NT2/D1 (cell line): ENCODE measurements around the gene HTT-AS.

Experiments used
- DNase-seq: peaks from one replicate; pipeline ENCODE4 v3.0.0-alpha.2; 2011; ENCODE audit warnings: low read depth, low spot score
- H3K27me3 ChIP-seq: 2 replicates; pipeline ENCODE4 v1.6.0; 2011; ENCODE audit warnings: mild to moderate bottlenecking; ENCODE audit not compliant: insufficient read length, insufficient read depth
- H3K36me3 ChIP-seq: 2 replicates; pipeline ENCODE4 v1.6.1; 2011; ENCODE audit warnings: mild to moderate bottlenecking, low read length, mixed read lengths; ENCODE audit not compliant: insufficient read depth, insufficient read length
- H3K4me1 ChIP-seq: 2 replicates; pipeline ENCODE4 v1.5.1; 2011; ENCODE audit not compliant: insufficient read depth, insufficient read length
- H3K4me3 ChIP-seq: 2 replicates; pipeline ENCODE4 v1.5.1; 2011; ENCODE audit warnings: low read depth; ENCODE audit not compliant: insufficient read length
- H3K9ac ChIP-seq: 2 replicates; pipeline ENCODE4 v1.6.0; 2011; ENCODE audit warnings: low read depth; ENCODE audit not compliant: insufficient read length
- H3K9me3 ChIP-seq: 2 replicates; pipeline ENCODE4 v1.5.1; 2011; ENCODE audit warnings: mild to moderate bottlenecking, low read length; ENCODE audit not compliant: insufficient read depth
- SUZ12 ChIP-seq: IDR thresholded peaks from 2 replicates; pipeline ENCODE4 v1.6.1; 2011; ENCODE audit not compliant: insufficient read length, insufficient read depth; ENCODE audit errors: extremely low read depth
- YY1 ChIP-seq: IDR thresholded peaks from 2 replicates; pipeline ENCODE4 v1.6.1; 2011; ENCODE audit not compliant: insufficient read length, insufficient read depth
- ZNF274 ChIP-seq: IDR thresholded peaks from 2 replicates; pipeline ENCODE4 v1.6.1; 2011; ENCODE audit warnings: mild to moderate bottlenecking, low read depth, low read length

Gene HTT-AS

DNA sequence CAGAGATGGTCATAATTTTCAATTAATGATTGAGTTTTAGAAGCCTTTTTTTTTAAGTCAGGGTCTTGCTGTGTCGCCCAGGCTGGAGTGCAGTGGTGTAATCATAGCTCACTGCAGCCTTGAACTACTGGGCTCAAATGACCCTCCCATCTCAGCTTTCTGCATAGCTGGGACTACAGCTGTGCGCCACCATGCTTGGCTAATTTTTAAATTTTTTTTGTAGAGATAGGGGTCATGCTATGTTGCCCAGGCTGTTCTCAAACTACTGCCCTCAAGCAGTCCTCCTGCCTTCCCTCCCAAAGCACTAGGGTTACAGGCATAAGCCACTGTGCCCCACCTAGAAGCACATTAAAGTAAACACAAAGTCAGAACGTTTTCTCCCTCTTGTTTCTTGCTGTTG, 51.7 kb downstream of the HTT-AS start:
- Histone ChIP-seq H3K9me3 (peaks cover 10% of the 10 kb centered on the region), H3K4me3 (no peak overlapping the region), H3K36me3 (no peaks in the 10 kb centered on the region), H3K27me3 (no peaks in the 10 kb centered on the region), H3K4me1 (no peaks in the 10 kb centered on the region), H3K9ac (no peak overlapping the region)
- TF ChIP-seq ZNF274: no peak
- no peak for TF ChIP-seq YY1
- no peak for TF ChIP-seq SUZ12
- DNase-seq: no peak

DNA sequence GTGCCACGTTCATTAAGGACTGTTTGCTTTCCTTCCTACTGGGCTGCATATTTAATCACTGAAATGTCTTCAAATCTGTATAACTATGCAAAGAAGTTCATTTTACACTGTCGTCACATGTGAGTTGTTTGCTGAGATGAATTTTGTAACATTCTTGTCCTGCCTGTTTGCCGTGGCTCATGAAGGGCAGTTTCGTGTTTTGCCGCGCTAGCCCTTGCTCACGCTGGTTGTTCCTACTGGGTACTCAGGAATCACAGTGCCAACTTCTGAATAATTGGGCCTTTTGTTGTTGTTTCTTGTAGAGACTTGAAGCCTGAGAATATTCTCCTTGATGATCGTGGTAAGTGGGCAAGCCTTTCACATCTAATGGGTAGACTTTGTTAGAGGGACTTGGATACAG, 52.2 kb downstream of the HTT-AS start:
- Histone ChIP-seq H3K9me3 (peaks cover 10% of the 10 kb centered on the region), H3K4me1 (no peaks in the 10 kb centered on the region), H3K36me3 (no peaks in the 10 kb centered on the region), H3K27me3 (no peaks in the 10 kb centered on the region), H3K4me3 (no peak overlapping the region), H3K9ac (no peak overlapping the region)
- TF ChIP-seq ZNF274 (no peak), SUZ12 (no peak), YY1 (no peak)
- DNase-seq: no peak

DNA sequence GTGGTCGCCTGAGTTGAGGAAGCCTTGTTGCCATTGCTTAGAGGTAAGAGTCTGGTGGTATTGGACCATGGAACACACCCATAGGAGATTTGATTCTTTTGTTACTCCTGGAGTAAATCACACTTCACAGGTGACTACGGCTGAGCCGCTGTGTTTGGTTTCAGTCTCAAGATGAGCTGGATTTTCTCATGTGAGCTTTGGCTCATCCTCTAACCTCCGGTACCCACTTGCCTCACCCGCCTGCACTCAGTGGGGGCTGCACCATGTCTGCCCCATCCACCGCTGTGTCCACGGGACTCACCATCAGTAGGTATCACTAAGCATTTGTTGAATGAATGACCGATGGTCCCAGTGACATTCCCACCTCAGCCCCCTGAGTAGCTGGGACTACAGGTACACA, 52.7 kb downstream of the HTT-AS start:
- no peaks in the 10 kb centered on the region for H3K4me1 ChIP-seq
- no peak for TF ChIP-seq YY1
- TF ChIP-seq ZNF274: no peak
- TF ChIP-seq SUZ12: no peak
- H3K36me3 ChIP-seq: no peaks in the 10 kb centered on the region
- no peak for DNase-seq
- H3K27me3 ChIP-seq: no peaks in the 10 kb centered on the region
- H3K4me3 ChIP-seq: no peak overlapping the region
- peaks cover 10% of the 10 kb centered on the region for H3K9me3 ChIP-seq
- no peak overlapping the region for H3K9ac ChIP-seq

DNA sequence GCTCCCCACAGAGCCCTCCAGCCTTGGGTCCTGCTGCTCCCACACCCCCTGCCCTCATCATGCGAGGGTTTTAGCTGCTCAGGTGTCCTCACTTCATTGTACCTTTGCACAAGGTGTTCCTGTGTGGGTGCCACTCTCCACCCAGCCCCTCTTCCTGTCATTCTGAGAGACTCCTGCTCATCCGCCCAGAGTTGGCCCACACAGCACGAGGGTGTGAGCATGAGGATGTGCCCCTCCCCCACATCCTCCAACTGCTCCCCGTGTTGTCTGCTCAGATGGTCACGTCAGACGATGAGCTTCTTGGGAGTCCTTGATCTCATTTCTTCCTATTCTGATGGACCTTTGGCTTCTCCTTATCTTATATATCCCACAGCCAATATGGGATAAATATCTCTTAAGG, 53.2 kb downstream of the HTT-AS start:
- H3K27me3 ChIP-seq: no peaks in the 10 kb centered on the region
- no peak overlapping the region for H3K4me3 ChIP-seq
- DNase-seq: no peak

DNA sequence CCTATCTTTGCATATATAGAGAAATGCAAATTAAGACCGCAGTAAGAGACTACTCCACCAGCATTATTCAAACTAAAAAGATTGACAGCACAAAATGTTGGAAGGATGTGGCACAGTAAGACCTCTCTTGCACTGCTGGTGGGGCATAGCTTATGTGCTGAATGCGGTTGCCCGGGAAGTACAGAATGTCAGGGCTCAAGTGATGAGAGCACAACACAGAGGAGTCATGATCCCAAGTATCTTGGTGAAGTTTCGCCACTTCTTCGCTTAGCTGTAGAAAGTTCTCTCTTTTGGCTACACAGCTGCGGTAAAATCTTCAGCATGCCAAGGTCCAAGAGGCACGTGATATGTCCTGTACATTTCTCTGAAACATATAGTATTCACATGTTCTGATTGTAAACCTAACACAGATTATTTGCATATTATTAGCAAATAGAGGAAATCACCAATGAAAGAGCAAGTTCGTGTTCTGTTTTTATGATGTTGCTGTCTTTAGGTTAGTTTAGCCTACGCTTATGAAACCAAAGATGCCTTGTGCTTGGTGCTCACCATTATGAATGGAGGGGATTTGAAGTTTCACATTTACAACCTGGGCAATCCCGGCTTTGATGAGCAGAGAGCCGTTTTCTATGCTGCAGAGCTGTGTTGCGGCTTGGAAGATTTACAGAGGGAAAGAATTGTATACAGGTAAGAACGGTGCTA, 55.0 kb downstream of the HTT-AS start:
- peaks cover 10% of the 10 kb centered on the region for H3K9me3 ChIP-seq
- H3K4me1 ChIP-seq: no peaks in the 10 kb centered on the region
- H3K4me3 ChIP-seq: no peak overlapping the region
- H3K9ac ChIP-seq: no peak overlapping the region
- no peak for DNase-seq
- no peaks in the 10 kb centered on the region for H3K36me3 ChIP-seq
- no peaks in the 10 kb centered on the region for H3K27me3 ChIP-seq
- TF ChIP-seq SUZ12: no peak

More for the DNA sequence above, 53.2 kb downstream of the HTT-AS start:
- no peak overlapping the region for H3K9ac ChIP-seq
- TF ChIP-seq YY1: no peak
- no peak for TF ChIP-seq ZNF274
- TF ChIP-seq SUZ12: no peak
- H3K36me3 ChIP-seq: no peaks in the 10 kb centered on the region
- no peaks in the 10 kb centered on the region for H3K4me1 ChIP-seq
- peaks cover 10% of the 10 kb centered on the region for H3K9me3 ChIP-seq

DNA sequence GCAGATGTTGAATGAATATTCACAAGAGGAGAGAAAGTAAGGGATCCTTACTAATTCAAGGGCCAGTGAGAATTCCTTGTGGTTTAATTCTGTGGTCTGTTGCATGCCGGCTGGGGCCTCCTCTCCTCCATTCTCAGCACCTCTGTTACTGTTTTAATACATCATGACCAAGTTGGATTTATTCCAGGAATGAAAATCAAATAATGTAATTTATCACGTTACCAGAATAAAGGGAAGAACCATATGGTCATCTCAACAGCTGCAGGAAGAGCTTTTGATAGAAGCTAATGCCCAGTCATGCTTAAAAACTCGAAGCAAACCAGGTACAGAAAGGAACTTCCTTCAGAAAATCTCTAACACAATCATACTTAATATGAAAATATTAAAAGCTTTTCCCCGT, 56.8 kb downstream of the HTT-AS start:
- no peak for TF ChIP-seq SUZ12
- TF ChIP-seq YY1: no peak
- no peak for TF ChIP-seq ZNF274
- H3K4me1 ChIP-seq: no peaks in the 10 kb centered on the region
- H3K27me3 ChIP-seq: no peaks in the 10 kb centered on the region
- no peak overlapping the region for H3K4me3 ChIP-seq
- H3K36me3 ChIP-seq: no peaks in the 10 kb centered on the region
- H3K9ac ChIP-seq: no peak overlapping the region
- no peak for DNase-seq
- H3K9me3 ChIP-seq: no peaks in the 10 kb centered on the region; the same call in 1 of the 2 replicates

DNA sequence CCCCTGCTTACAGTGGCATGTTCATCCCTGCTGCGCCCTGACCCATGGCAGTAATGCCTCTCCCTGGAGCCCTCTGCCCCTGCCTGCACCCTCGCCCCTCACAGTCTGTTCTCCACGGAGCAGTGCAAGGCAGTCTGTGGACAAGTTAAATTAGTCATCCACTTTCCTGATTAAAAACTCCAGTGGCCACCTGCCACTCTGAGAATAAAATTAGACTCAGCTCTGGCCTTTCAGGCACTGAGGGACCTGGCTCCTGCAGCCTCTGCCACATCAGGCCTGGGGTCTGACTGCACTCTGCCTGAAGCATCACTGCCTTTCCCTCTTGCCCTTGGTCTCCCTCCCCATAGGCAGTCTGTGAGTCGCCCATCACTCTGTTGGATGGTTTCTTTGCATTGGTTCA, 57.4 kb downstream of the HTT-AS start:
- H3K4me1 ChIP-seq: no peaks in the 10 kb centered on the region
- H3K27me3 ChIP-seq: no peaks in the 10 kb centered on the region
- H3K9me3 ChIP-seq: no peaks in the 10 kb centered on the region
- H3K36me3 ChIP-seq: no peaks in the 10 kb centered on the region
- DNase-seq: no peak
- H3K4me3 ChIP-seq: no peak overlapping the region
- no peak overlapping the region for H3K9ac ChIP-seq
- TF ChIP-seq ZNF274 (no peak), YY1 (no peak), SUZ12 (no peak)
